GM19238 (cell line): ENCODE results near the gene KRTAP6-2.

Source experiments
- DNase-seq: peaks from one replicate; pipeline ENCODE4 v3.0.0; 2011; ENCODE audit warnings: low spot score; ENCODE audit not compliant: insufficient read length

Gene KRTAP6-2, protein sequence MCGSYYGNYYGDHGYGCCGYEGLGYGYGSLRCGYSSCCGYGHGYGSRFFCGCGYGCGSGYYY

DNA sequence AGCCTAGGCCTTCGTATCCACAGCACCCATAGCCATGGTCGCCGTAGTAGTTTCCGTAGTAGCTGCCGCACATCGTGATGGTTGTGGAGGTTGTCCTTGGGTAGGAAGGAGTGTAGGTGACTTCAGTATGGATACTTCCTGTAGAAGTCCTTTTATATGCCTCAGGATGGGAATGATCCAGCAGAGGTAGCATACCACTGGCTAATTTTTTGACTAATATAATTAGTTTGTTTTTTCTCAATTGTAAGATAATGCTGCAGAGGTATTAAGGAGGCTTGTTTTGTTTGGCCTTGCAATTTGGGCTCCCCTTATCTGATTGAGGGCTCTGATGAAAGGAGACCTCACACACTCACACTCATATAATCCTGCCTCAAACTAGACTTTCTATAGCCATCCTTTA is at the start of gene KRTAP6-2:
Gene KRTAP6-2 (minus strand): TSS at position 101 of the 400 bp plus-strand sequence. CDS start 28 bp downstream, at position 73.
- DNase-seq: no peak

DNA sequence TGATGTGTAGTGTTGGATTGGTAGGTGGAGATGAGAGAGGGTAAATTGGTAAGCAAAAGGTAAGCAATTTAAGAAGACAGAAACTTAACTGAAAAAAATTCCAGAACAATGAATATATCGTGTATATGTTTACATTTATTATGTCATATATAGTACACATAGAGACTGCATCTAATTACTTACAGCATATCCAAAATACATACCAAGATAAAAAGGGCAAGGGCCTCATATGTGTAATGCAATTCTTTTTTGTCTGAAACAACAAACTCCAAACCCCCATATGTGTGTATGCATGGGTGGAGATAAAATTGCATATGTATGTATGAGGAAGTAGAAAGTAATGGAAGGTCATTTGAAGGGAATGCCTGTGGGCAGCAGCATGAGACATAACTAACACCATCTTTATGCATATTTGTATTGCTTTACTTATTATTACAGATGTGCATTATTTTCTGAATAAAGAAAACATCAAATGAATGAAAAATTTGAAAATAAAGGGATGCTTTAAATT is 48.3 kb upstream of the KRTAP6-2 start:
- no peak for DNase-seq

DNA sequence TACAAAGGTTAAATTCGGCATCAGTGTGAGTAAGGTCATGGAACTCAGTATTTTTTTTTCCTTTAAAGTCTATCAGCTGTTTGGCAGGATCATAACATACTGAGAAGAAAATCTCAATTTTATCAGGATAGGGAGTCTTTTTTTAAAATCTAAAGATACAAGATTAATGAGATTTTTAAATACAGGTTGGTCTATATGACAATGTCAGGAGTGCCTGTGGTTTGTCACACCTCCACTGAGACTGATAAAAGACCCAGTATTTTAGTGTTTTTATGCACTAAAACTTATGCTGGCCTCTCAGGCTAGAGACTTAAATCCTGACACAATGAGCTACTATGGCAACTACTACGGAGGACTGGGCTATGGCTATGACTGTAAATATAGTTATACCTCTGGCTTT is 43.9 kb upstream of the KRTAP6-2 start, which contains the start of gene KRTAP20-3:
Gene KRTAP20-3 (plus strand): TSS at position 301 of the 400 bp plus-strand sequence.
- DNase-seq: no peak

DNA sequence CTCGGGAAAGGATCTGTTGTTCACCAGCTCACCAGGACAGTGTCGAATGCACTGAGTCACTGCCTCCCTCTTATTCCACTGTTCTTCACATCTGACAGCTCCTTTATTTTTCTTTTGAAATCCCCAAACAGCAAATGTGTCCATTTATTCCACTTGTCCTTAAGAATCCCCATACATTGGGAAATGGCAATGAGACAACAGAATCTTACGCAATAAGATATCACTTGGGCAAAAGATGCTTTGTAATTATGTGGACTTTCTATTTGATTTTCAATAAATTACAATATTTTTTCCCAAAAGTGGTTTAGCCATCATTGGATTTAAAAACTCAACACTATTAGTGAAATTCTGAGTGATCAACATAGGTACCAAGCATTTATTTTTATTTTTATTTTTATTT is 40.0 kb upstream of the KRTAP6-2 start:
- no peak for DNase-seq

DNA sequence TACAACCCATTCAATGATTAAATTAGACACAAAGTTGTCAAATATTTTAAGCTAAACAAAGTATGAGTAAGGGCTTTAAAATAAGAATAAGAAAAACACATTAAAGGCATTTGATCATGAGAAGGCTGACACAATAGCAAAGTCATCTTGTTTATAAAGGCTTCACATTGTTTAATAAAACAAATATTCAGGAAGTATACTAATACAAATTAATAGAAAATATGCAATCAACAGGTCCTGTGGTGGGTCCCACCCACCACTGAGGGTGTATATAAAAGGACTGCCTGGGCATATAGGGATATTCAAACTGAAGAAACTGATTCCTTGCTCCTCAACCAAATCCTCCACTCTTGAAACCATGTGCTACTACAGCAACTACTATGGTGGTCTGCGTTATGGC is 36.2 kb upstream of the KRTAP6-2 start, which contains the start of gene KRTAP20-2:
Gene KRTAP20-2 (plus strand): TSS at position 301 of the 400 bp plus-strand sequence. CDS start 58 bp downstream, at position 359.
- no peak for DNase-seq

DNA sequence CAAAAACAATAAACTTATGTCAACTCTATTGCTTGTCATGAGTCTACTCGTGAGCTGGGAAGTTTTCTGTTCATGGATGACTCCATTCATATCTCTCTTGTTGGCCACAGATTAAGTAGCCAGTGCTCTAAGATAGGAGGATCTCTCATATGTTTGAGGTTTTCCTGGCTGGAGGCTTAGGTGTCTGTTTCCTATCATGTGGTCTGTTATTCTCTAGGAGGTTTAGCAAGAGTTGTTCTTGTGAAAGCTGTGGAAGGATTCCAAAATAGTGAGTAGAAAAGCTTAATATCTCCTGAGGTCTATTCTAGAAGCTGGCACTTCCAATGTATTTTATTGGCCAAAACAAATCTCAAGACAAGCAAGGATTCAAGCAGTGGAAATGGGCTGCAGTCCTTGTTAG is 30.5 kb upstream of the KRTAP6-2 start:
- DNase-seq: no peak

DNA sequence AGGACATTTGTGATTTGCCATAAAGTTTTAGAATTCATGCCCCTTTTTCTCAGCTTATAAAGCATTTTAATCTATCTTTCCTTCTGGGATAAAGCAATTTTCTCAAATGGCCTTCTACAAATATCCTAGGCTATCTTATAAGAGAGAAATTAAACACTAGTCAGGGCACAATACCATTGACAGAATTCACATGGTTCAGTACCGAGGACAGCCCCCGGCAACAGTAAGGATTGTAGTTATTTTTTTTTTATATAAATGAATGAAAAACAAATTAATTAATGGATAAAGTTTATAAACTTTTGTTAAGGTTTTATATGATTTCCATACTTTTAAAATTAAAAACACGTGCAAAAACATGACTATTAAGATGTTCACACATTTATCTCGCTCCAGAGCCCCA is 29.4 kb upstream of the KRTAP6-2 start:
- no peak for DNase-seq

DNA sequence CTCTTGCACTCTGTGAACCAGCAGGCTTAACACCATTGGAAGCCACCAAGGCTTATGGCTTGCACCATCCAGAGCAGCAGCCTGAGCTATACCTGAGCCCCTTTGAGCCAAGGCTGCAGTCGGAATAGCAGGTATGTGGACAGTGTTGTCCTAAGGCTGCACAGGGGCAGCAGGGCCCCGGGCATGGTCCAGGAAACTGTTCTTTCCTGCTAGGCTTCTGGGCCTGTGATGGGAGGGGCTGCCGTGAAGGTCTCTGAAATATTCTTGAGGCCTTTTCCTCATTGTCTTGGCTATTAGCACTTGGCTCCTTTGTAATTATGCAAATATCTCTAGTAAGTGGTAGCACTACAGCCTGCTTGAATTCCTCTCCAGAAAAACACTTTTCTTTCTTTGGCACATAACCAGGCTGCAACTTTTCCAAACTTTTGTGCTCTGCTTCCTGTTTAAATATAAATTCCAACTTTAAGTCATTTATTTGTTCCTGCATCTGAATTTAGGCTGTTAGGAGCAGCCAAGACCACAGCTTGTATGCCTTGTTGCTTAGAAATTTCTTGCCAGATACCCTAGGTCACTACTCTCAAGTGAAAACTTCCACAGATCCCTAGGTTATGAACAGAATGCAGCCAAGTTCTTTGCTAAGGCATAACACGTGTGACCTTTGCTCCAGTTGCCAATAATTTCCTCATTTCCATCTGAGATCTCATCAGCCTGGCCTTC is 26.9 kb upstream of the KRTAP6-2 start:
- no peak for DNase-seq

DNA sequence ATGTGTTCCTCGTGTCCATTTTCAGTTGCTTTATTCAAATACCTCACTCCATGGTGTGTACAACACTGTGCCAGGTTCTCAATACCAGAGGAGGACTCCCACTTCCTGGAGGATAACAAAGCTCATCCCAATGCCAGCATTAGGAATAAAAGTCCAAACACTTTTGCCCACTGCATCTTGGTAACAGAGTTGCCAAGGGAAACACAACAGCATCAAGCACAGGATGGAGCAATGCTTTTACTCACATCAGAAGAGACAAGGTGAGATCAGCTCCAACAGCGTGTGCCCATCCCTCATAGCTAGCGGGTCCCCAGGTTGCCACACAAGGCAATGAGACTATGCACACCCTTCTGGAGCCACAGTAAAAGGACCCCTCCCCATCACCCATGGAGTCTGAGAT is 24.7 kb upstream of the KRTAP6-2 start:
- no peak for DNase-seq

DNA sequence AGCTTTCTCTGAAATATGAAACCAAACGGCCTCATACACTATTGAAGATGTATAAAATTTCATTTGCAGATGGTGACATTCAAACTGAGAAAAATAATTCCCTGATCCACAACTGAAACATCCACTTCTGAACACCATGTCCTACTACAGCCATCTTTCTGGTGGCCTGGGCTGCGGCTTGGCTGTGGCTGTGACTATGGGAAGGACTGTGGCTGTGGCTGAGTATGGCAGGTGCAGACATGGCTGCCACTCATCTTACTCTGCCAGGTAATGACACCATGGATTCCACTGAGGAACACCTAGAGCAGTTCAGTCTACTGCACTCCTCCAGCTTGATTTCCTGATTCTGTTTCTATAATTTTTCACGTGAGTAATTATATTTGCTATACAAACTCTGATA is 21.8 kb upstream of the KRTAP6-2 start, which contains the start of gene KRTAP20-4:
Gene KRTAP20-4 (plus strand): TSS at position 106 of the 400 bp plus-strand sequence.
- no peak for DNase-seq

DNA sequence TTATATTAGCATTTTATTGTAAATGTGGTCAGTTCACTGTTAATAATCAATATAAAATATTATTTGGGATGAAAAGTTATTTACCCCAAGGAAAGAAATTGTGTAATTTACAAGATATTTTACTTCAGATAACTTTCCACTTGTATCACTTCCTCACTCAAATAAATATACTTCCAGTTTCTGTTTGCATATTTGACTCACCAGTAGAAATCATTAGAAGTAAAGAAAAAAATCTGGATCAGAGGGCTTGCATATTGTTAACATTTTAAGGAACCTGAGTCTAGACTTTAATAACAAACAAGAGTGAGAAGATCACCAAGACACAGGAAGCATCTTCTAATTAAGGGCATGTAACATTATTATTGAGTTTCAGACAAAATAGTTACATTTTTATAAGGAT is 21.4 kb upstream of the KRTAP6-2 start:
- no peak for DNase-seq

DNA sequence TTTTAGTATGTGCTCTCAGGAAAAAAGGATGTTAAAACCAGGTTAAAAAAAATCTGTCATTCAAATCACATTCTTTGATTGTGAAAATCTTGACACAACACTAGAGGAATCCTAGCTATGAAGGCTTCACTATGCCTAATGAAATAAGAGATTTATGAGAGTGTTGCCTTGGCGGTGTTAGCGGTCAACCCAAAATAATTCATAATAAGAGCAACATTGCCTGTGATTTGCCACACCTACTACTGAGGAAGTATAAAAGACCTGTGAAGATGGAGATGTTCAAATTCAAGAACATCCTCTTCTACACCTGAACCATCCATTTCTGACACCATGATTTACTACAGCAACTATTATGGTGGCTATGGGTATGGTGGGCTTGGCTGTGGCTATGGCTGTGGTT is 17.4 kb upstream of the KRTAP6-2 start, which contains the start of gene KRTAP20-1:
Gene KRTAP20-1 (plus strand): TSS at position 301 of the 400 bp plus-strand sequence. CDS start 30 bp downstream, at position 331.
- DNase-seq: no peak

DNA sequence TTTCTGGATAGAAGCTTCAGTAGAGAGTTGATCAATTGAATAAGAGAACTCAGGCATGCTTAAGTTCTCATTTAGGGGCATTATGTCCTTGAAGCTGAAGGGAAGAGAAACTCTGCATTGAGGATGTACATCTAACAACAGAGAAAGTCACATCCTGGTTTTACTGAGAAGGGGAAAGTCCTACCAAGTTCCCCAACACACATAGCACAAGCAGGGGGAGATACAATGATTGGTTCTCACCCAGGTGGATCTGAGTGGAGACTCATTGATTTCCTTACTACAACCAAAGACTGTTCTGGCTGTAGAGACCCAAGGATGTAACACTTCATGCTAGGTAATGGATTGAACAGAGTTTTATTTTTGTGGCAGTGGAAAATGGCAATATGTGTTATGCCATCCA is 16.5 kb upstream of the KRTAP6-2 start:
- DNase-seq: no peak

DNA sequence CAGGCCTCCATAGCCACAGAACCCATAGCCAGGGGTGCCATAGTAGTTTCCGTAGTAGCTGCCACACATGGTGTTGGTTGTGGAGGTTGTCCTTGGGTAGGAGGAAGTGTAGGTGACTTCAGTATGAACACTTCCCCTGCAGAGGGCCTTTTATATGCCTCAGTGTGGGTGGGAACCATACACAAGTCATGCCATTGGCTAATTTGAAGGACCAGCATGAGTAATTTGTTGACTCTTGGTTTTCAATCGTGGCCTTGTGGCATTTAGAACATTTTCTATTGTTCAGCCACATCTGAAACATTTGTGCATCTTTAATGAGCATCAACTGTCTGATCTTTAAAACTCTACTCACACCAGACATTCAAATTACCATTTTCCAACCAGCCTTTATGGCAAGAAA is 15.1 kb upstream of the KRTAP6-2 start, which contains the start of gene KRTAP6-1:
Gene KRTAP6-1 (minus strand): TSS at position 95 of the 400 bp plus-strand sequence. CDS start 26 bp downstream, at position 69.
- no peak for DNase-seq

DNA sequence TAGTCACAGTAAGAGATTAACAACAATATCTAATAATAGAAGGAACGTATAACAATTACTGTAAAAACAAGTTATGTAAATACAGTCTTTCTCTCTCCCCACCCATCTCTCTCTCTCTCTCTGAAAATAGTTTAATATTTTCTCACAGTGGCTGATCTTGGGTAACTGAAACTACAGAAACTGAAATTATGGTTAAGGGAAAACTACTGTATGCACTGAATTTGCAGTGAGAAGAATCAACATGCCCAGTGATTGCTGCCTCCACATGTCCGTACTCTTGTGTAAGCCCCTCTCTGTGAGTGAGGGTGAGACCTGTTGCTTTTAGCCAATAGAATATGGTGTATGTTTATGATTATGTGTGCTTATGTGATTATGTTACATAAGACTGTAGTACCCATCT is 13.4 kb upstream of the KRTAP6-2 start:
- no peak for DNase-seq

DNA sequence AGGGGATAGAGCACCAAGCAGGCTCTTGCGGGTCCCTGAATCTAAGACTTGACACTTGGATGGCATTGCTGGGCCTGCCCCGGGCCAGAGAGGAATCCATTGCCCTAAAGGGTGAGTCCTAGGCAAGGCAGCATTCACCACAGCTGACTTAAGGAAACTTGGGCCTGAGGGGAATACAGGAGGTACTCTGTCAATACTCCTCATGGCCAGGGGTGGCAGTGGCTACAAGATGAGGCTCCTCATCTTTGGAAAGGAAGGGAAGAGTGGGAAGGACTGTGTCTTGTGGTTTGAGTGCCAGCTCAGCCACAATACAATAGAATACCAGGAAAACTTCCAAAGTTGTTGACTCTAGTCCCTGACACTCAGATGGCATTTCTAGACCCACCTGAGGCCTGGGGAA is 7.3 kb upstream of the KRTAP6-2 start:
- DNase-seq: no peak

DNA sequence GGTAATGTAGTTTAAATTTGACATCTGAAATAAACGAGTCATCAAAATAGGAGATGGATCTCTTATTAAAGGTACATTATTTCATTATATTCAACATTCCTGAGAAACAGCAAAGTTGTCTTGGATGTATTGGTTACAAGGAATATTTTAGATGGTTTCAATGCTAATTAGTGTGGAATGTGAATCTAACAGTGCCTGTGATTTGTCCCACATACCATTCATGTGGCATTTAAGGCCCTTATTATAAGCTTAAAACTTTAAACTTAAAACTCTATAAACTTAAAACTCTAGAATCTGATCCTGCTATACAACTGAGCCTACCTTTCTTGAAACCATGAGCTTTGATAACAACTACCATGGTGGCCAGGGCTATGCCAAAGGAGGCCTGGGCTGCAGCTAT is 2.1 kb upstream of the KRTAP6-2 start, which contains the start of gene KRTAP22-1:
Gene KRTAP22-1 (plus strand): TSS at position 301 of the 400 bp plus-strand sequence.
- no peak for DNase-seq

DNA sequence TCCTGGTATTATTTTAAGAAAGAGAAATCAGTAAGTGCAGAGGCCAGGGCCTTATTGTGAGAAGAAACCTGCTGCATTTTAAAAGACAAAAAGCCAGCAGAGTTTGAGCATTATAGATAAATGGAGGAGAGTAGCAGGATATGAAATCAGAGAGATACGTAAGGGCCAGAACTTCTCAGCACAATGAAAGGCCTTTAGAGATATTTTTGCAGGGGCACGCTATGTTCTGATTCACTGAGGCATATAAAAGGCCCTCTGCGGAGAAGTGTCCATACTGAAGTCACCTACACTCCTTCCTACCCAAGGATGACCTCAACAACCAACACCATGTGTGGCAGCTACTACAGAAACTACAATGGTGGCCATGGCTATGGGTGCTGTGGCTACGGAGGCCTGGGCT is 6.6 kb downstream of the KRTAP6-2 start, which contains the start of gene KRTAP6-3:
Gene KRTAP6-3 (plus strand): TSS at position 301 of the 400 bp plus-strand sequence. CDS start 6 bp downstream, at position 307.
- no peak for DNase-seq

DNA sequence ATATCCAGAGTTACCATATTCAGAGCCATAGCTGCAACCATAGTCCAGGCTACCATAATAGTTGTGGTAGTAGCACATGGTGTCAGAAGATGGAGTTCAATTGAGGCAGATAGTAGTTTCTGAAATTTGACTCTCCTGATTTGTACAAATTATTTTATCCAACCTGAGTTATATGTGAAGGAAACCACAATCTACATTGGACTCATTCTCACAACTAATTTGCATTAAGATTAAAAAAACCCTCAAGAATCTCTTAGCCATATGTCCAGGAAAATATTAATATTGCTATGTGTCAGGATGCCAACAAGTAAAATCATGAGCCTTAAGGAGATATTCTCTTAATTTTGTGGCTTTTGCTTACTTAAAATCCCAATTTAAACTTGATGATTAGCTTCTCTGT is 8.4 kb downstream of the KRTAP6-2 start, which contains the start of gene KRTAP22-2:
Gene KRTAP22-2 (minus strand): TSS at position 101 of the 400 bp plus-strand sequence.
- DNase-seq: no peak

DNA sequence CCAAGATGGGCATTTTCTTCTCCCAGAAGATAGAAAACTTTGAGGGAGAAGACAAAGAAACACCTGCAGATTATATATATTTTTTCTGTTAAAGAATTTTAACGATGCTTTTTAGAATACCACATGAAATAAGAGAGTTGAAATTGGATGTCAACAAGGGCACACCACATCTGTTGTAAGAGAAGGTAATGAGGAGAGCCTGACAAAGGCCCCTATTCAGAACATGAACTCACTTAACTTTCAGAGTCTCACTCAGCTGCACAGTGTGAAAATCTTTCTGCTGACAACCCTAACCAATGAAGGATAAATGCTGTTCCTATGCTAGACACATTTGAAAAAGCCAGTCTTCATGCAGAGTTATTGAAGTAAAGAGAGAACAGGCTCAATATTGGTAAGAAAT is 15.8 kb downstream of the KRTAP6-2 start:
- no peak for DNase-seq

DNA sequence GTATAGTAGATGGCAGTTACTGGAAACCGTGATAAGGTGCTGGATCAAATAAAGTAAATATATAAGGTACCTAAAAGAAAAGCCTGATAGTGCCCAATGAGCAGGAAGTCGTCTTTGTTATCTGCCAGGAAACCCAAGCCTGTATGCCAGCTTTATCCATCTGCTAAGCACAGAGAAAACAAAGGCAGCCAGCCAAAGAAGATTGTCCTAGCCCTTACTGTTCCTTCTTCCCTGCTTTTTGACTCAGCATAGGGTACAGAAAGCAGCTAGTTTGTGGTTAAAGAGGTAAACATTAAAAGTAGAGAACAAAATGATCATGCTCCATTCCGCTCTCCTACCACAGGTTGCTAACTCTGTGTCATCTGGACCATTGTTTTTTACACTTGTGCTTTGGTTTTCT is 18.6 kb downstream of the KRTAP6-2 start:
- no peak for DNase-seq

DNA sequence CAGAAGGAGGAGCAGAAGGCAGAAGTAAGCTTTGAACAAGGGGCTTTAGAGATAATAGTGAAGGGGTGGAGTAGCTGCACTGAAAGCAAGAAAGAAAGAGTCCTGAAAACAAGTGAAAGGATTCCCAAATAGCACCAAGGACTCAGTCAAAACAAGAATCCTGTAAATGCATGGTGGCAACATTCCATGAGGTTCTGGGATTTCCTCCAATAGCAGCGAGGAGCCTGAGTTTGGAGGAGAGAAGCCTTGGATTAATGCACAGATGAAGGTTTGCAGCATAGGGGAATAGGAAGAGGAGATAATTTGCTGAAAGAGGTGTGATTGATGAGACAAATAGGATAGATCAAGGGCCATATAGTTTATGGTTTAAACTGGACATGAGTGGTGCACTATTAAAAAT is 19.4 kb downstream of the KRTAP6-2 start:
- DNase-seq: no peak
